ENCODE measurements around the gene OOSP4B. TPM values are rescaled to one million over a fixed set of nuclear protein-coding genes. Genes with fewer than 3 reads are reported as not detected.
"Not testable (repeated sequence)": the region's sequence is repeated elsewhere in the genome, so short reads cannot be mapped to it uniquely, and the experiment has no call there.

OOSP4B gene
- total RNA-seq, 2 experiments from 2014 or later: not detected

- no peaks in the 10 kb centered on the region for H3K36me3 Mint-ChIP-seq (ENCODE audit: low read depth)
- no peak overlapping the region for H3K27ac Mint-ChIP-seq
- ChIA-PET POLR2A (no interaction called here), CTCF (interaction anchor here (0.8 kb wide), 1 partner anchor 10 kb away, joined by 3 read pairs; no protein-coding TSS in a partner anchor)
- Histone ChIP-seq H3K4me3 (ENCODE audit: low read length) (no peak overlapping the region), H3K27ac (ENCODE audit: low read depth in 1 of 2, low read length in 2 of 2) (no peak overlapping the region), H3K9me3 (ENCODE audit: control insufficient read depth in 1 of 2, insufficient read depth in 1 of 2, low read length in 2 of 2) (no peaks in the 10 kb centered on the region), H3K27me3 (ENCODE audit: control insufficient read depth in 1 of 2, insufficient read depth in 2 of 2, low read length in 2 of 2) (no peaks in the 10 kb centered on the region), H3K36me3 (ENCODE audit: insufficient read depth, low read length) (no peaks in the 10 kb centered on the region), H3K4me1 (ENCODE audit: insufficient read depth, low read length) (no peaks in the 10 kb centered on the region)
- H3K4me1 Mint-ChIP-seq (ENCODE audit: low read depth): no peaks in the 10 kb centered on the region
- H3K4me3 Mint-ChIP-seq: no peak overlapping the region
- no peaks in the 10 kb centered on the region for H3K9me3 Mint-ChIP-seq
- no peak for TF ChIP-seq CTCF (IDR thresholded peaks at IDR 0.05)
- ATAC-seq (ENCODE audit: poor library complexity): no peak
- no peaks in the 10 kb centered on the region for H3K27me3 Mint-ChIP-seq
- intact Hi-C loops (cut with DNase I, micrococcal nuclease): no loop called here
- DNase-seq: no peak
These were observed 48.8 kb downstream of the OOSP4B start for GRCh38 chr11:60065801-60066200.

- Mint-ChIP-seq H3K36me3 (ENCODE audit: low read depth) (no peaks in the 10 kb centered on the region), H3K4me3 (no peak overlapping the region), H3K9me3 (peaks cover 2% of the 10 kb centered on the region), H3K27ac (no peak overlapping the region), H3K4me1 (ENCODE audit: low read depth) (no peaks in the 10 kb centered on the region), H3K27me3 (peaks cover 6% of the 10 kb centered on the region)
- CTCF ChIA-PET: no interaction called here
- Histone ChIP-seq H3K27ac (ENCODE audit: low read depth in 1 of 2, low read length in 2 of 2) (no peak overlapping the region), H3K9me3 (ENCODE audit: control insufficient read depth in 1 of 2, insufficient read depth in 1 of 2, low read length in 2 of 2) (peaks cover 0 to 8% of the 10 kb centered on the region in 2 experiments), H3K27me3 (ENCODE audit: control insufficient read depth in 1 of 2, insufficient read depth in 2 of 2, low read length in 2 of 2) (no peaks in the 10 kb centered on the region), H3K4me1 (ENCODE audit: insufficient read depth, low read length) (no peaks in the 10 kb centered on the region), H3K4me3 (ENCODE audit: low read length) (no peak overlapping the region), H3K36me3 (ENCODE audit: insufficient read depth, low read length) (no peaks in the 10 kb centered on the region)
- DNase-seq (no peak), ATAC-seq (ENCODE audit: poor library complexity) (no peak)
- POLR2A ChIA-PET: no interaction called here
- no peak for TF ChIP-seq CTCF (IDR thresholded peaks at IDR 0.05)
- intact Hi-C loops (cut with DNase I, micrococcal nuclease): no loop called here
These were observed 52.5 kb downstream of the OOSP4B start for GRCh38 chr11:60069450-60069849.

GRCh38 chr11:60071644-60072043 lies 54.7 kb downstream of the OOSP4B start:
- POLR2A ChIA-PET; H3K4me3 ChIP-seq (ENCODE audit: low read length); H3K27ac Mint-ChIP-seq; H3K4me3 Mint-ChIP-seq; H3K27ac ChIP-seq (ENCODE audit: low read depth in 1 of 2, low read length in 2 of 2); intact Hi-C loops (cut with DNase I, micrococcal nuclease); H3K4me1 Mint-ChIP-seq (ENCODE audit: low read depth); H3K36me3 ChIP-seq (ENCODE audit: insufficient read depth, low read length); H3K36me3 Mint-ChIP-seq (ENCODE audit: low read depth); H3K27me3 Mint-ChIP-seq; H3K4me1 ChIP-seq (ENCODE audit: insufficient read depth, low read length); H3K9me3 ChIP-seq (ENCODE audit: control insufficient read depth in 1 of 2, insufficient read depth in 1 of 2, low read length in 2 of 2); DNase-seq; ATAC-seq (ENCODE audit: poor library complexity); H3K27me3 ChIP-seq (ENCODE audit: control insufficient read depth in 1 of 2, insufficient read depth in 2 of 2, low read length in 2 of 2); H3K9me3 Mint-ChIP-seq; CTCF ChIA-PET: not testable (repeated sequence)

GRCh38 chr11:60077216-60077817 lies 60.3 kb downstream of the OOSP4B start:
- H3K36me3 ChIP-seq (ENCODE audit: insufficient read depth, low read length): no peaks in the 10 kb centered on the region
- POLR2A ChIA-PET: no interaction called here
- no peak overlapping the region for H3K4me3 Mint-ChIP-seq
- CTCF ChIA-PET: no interaction called here
- H3K4me1 Mint-ChIP-seq (ENCODE audit: low read depth): no peaks in the 10 kb centered on the region
- intact Hi-C loops (cut with DNase I, micrococcal nuclease): no loop called here
- DNase-seq: peak in 2 of 14 experiments; percentile 1 to 7
- no peak overlapping the region for H3K4me3 ChIP-seq (ENCODE audit: low read length)
- peaks cover 0 to 13% of the 10 kb centered on the region in 2 experiments for H3K9me3 ChIP-seq (ENCODE audit: control insufficient read depth in 1 of 2, insufficient read depth in 1 of 2, low read length in 2 of 2)
- no peaks in the 10 kb centered on the region for H3K36me3 Mint-ChIP-seq (ENCODE audit: low read depth)
- H3K27ac Mint-ChIP-seq: no peak overlapping the region
- no peak for TF ChIP-seq CTCF (IDR thresholded peaks at IDR 0.05)
- H3K4me1 ChIP-seq (ENCODE audit: insufficient read depth, low read length): no peaks in the 10 kb centered on the region
- ATAC-seq (ENCODE audit: poor library complexity): no peak
- H3K9me3 Mint-ChIP-seq: peaks cover 3% of the 10 kb centered on the region
- H3K27me3 Mint-ChIP-seq: no peaks in the 10 kb centered on the region
- no peaks in the 10 kb centered on the region for H3K27me3 ChIP-seq (ENCODE audit: control insufficient read depth in 1 of 2, insufficient read depth in 2 of 2, low read length in 2 of 2)
- H3K27ac ChIP-seq (ENCODE audit: low read depth in 1 of 2, low read length in 2 of 2): no peak overlapping the region
